H1 (cell line): Measurements from ENCODE around the gene FAM219A. TPM values are rescaled to one million over a fixed set of nuclear protein-coding genes. Genes with fewer than 3 reads are reported as not detected.

Source experiments
- CTCF ChIA-PET: fragments of 300-600 bp; sonication (Branson Sonifier 250); formaldehyde crosslinking; loops from one replicate; lab custom pipeline; 2021; ENCODE audit not compliant: partially characterized antibody; lab: Charles Lee
- POLR2A ChIA-PET: fragments of 300-600 bp; sonication (Branson Sonifier 250); formaldehyde crosslinking; loops from one replicate; lab custom pipeline; 2021; ENCODE audit warnings: inconsistent platforms; ENCODE audit not compliant: partially characterized antibody; lab: Charles Lee
- DNase-seq, 2 experiments: peaks; one replicate each; pipeline versions ENCODE4 v3.0.0 to v3.0.0-alpha.2; 2010 to 2022; ENCODE audit warnings: low spot score in 2 of 2, low read depth in 1 of 2, mixed read lengths in 1 of 2
- FAIRE-seq: peaks from 2 replicates; lab custom pipeline; 2011; peaks lifted over from hg19 to GRCh38; lab: Jason Lieb, UNC
- H2AFZ ChIP-seq: 2 replicates; pipeline ENCODE4 v1.8.1; 2012; ENCODE audit warnings: low read length, inconsistent platforms
- H2AK5ac ChIP-seq: 2 replicates; pipeline ENCODE4 v1.6.1; 2013; ENCODE audit warnings: low read depth, low read length
- H2BK120ac ChIP-seq: replicated peaks from 2 replicates; pipeline ENCODE3; 2013; ENCODE audit warnings: low read depth, low read length, inconsistent platforms
- H2BK12ac ChIP-seq: 2 replicates; pipeline ENCODE4 v1.6.1; 2013; ENCODE audit warnings: low read depth, low read length
- H2BK15ac ChIP-seq: 2 replicates; pipeline ENCODE4 v1.6.1; 2013; ENCODE audit warnings: low read length
- H2BK20ac ChIP-seq: 2 replicates; pipeline ENCODE4 v1.6.1; 2013; ENCODE audit warnings: low read length
- H2BK5ac ChIP-seq: 2 replicates; pipeline ENCODE4 v1.6.1; 2013; ENCODE audit warnings: low read depth, low read length
- H3K14ac ChIP-seq: 2 replicates; pipeline ENCODE4 v1.6.1; 2013; ENCODE audit warnings: inconsistent platforms; ENCODE audit not compliant: insufficient read length
- H3K18ac ChIP-seq: 2 replicates; pipeline ENCODE4 v1.6.1; 2013; ENCODE audit warnings: low read length; ENCODE audit errors: extremely low read depth
- H3K23ac ChIP-seq: 2 replicates; pipeline ENCODE4 v1.6.1; 2013; ENCODE audit warnings: inconsistent platforms; ENCODE audit not compliant: insufficient read length
- H3K23me2 ChIP-seq: 2 replicates; pipeline ENCODE4 v1.6.1; 2013; ENCODE audit warnings: low read depth, low read length
- H3K27ac ChIP-seq: 2 replicates; pipeline ENCODE4 v1.6.1; 2011; ENCODE audit warnings: low read depth, low read length, inconsistent platforms
- H3K27me3 ChIP-seq, 4 experiments: replicated peaks in 1 of 4; 1 replicate in 1 of 4; 2 replicates in 3 of 4; pipeline versions ENCODE4 v1.6.1 to v1.8.1; 2011 to 2013; ENCODE audit warnings: low read length in 3 of 4, mild to moderate bottlenecking in 3 of 4, inconsistent platforms in 2 of 4, mixed read lengths in 2 of 4, moderate library complexity in 1 of 4; ENCODE audit not compliant: control insufficient read depth in 3 of 4, insufficient read depth in 3 of 4; ENCODE audit errors: extremely low read depth in 1 of 4
- H3K36me3 ChIP-seq, 4 experiments: 2 replicates each; pipeline versions ENCODE4 v1.6.1 to v1.8.1; 2011 to 2013; ENCODE audit warnings: mild to moderate bottlenecking in 4 of 4, low read length in 3 of 4, moderate library complexity in 2 of 4, control low read depth in 1 of 4, inconsistent platforms in 1 of 4; ENCODE audit not compliant: insufficient read depth in 4 of 4, control insufficient read depth in 2 of 4
- H3K4ac ChIP-seq: replicated peaks from 2 replicates; pipeline ENCODE3; 2013; ENCODE audit warnings: low read length, low read depth, mixed read lengths, inconsistent platforms; ENCODE audit not compliant: insufficient read length
- H3K4me1 ChIP-seq, 4 experiments: replicated peaks in 1 of 4; 1 replicate in 1 of 4; 2 replicates in 3 of 4; pipeline versions ENCODE4 v1.6.1 to v1.8.1; 2011 to 2013; ENCODE audit warnings: low read length in 3 of 4, inconsistent platforms in 2 of 4, mixed read lengths in 1 of 4; ENCODE audit not compliant: insufficient read depth in 4 of 4, control insufficient read depth in 3 of 4
- H3K4me2 ChIP-seq, 2 experiments: 2 replicates each; pipeline versions ENCODE4 v1.6.1 to v1.8.1; 2011 to 2013; ENCODE audit warnings: low read depth in 2 of 2, low read length in 2 of 2, control low read depth in 1 of 2, inconsistent platforms in 1 of 2, mild to moderate bottlenecking in 1 of 2; ENCODE audit not compliant: insufficient read depth in 1 of 2
- H3K4me3 ChIP-seq, 4 experiments: fragments of 200-600, 300-600 bp in 1 of 4; sonication (generic), shearing (Covaris generic), sonication (Bioruptor Twin) in 1 of 4; 2 replicates each; pipeline versions ENCODE4 v1.5.1 to v1.8.1; 2011 to 2016; ENCODE audit warnings: low read length in 4 of 4, low read depth in 3 of 4, control low read depth in 2 of 4, inconsistent platforms in 2 of 4, mild to moderate bottlenecking in 2 of 4, mixed read lengths in 1 of 4, moderate library complexity in 1 of 4; ENCODE audit not compliant: insufficient read depth in 2 of 4; ENCODE audit errors: extremely low read depth in 1 of 4
- H3K56ac ChIP-seq: replicated peaks from 2 replicates; pipeline ENCODE3; 2013; ENCODE audit warnings: low read depth, mild to moderate bottlenecking, mixed read lengths, low read length, inconsistent platforms; ENCODE audit not compliant: insufficient read length
- H3K79me1 ChIP-seq: 2 replicates; pipeline ENCODE4 v1.6.1; 2013; ENCODE audit warnings: low read depth, low read length, control low read depth
- H3K79me2 ChIP-seq, 2 experiments: 2 replicates each; pipeline versions ENCODE4 v1.6.1 to v1.8.1; 2012 to 2013; ENCODE audit warnings: low read length in 2 of 2, mild to moderate bottlenecking in 2 of 2, inconsistent platforms in 1 of 2; ENCODE audit not compliant: insufficient read depth in 2 of 2, control insufficient read depth in 1 of 2
- H3K9ac ChIP-seq, 4 experiments: replicated peaks in 1 of 4; 1 replicate in 1 of 4; 2 replicates in 3 of 4; pipeline versions ENCODE4 v1.6.1 to v1.8.1; 2011 to 2013; ENCODE audit warnings: low read depth in 3 of 4, low read length in 3 of 4, control low read depth in 2 of 4, mild to moderate bottlenecking in 2 of 4, moderate library complexity in 2 of 4, inconsistent platforms in 1 of 4; ENCODE audit errors: extremely low read depth in 1 of 4
- H3K9me3 ChIP-seq, 2 experiments: 2 replicates each; pipeline versions ENCODE4 v1.6.1 to v1.8.1; 2012 to 2013; ENCODE audit warnings: mild to moderate bottlenecking in 2 of 2, moderate library complexity in 2 of 2, control low read depth in 1 of 2, inconsistent platforms in 1 of 2, low read depth in 1 of 2, low read length in 1 of 2, mixed read lengths in 1 of 2; ENCODE audit not compliant: insufficient read depth in 2 of 2
- H4K20me1 ChIP-seq, 2 experiments: replicated peaks in 1 of 2; 2 replicates each; pipeline versions ENCODE3 to v1.8.1; 2011 to 2013; ENCODE audit warnings: inconsistent platforms in 2 of 2, low read length in 2 of 2, mild to moderate bottlenecking in 1 of 2; ENCODE audit not compliant: insufficient read depth in 2 of 2, control insufficient read depth in 1 of 2
- H4K5ac ChIP-seq: 2 replicates; pipeline ENCODE4 v1.6.1; 2013; ENCODE audit warnings: low read length, low read depth, mixed read lengths, inconsistent platforms; ENCODE audit not compliant: insufficient read length
- H4K8ac ChIP-seq: 2 replicates; pipeline ENCODE4 v1.8.0; 2013; ENCODE audit warnings: mild to moderate bottlenecking, moderate library complexity, low read length, inconsistent platforms; ENCODE audit not compliant: insufficient read depth; ENCODE audit errors: extremely low read depth
- H4K91ac ChIP-seq: replicated peaks from 2 replicates; pipeline ENCODE3; 2013; ENCODE audit warnings: low read length, mixed read lengths, inconsistent platforms; ENCODE audit not compliant: insufficient read length
- CREB1 ChIP-seq: IDR thresholded peaks from 2 replicates; pipeline ENCODE4 v1.6.1; 2012; ENCODE audit warnings: inconsistent platforms
- MAX ChIP-seq: IDR thresholded peaks from 2 replicates; pipeline ENCODE4 v1.6.1; 2012; ENCODE audit warnings: inconsistent platforms
- PHF8 ChIP-seq: fragments of 200-600 bp; sonication (generic); conservative IDR thresholded peaks from 2 replicates; pipeline ENCODE4 v1.7.1; 2012; ENCODE audit warnings: low read depth, mild to moderate bottlenecking, inconsistent platforms, low read length, moderate library complexity
- RAD21 ChIP-seq, 2 experiments: IDR thresholded peaks in 1 of 2; conservative IDR thresholded peaks in 1 of 2; 2 replicates each; pipeline ENCODE4 v1.6.1; 2011; ENCODE audit warnings: low read depth in 2 of 2, low read length in 2 of 2, improper control_type of control experiment in 1 of 2, inconsistent platforms in 1 of 2, mild to moderate bottlenecking in 1 of 2, moderate library complexity in 1 of 2
- RFX5 ChIP-seq: IDR thresholded peaks from 2 replicates; pipeline ENCODE4 v1.6.1; 2011; ENCODE audit warnings: low read depth, low read length, improper control_type of control experiment, borderline replicate concordance
- RNF2 ChIP-seq: fragments of 200-900, 300-1000 bp; sonication (generic); IDR thresholded peaks from 2 replicates; pipeline ENCODE4 v1.7.1; 2016; ENCODE audit warnings: borderline replicate concordance, low read depth, mild to moderate bottlenecking, antibody characterized with exemption, low read length; ENCODE audit not compliant: poor library complexity, severe bottlenecking; ENCODE audit errors: missing control alignments
- SP1 ChIP-seq: IDR thresholded peaks from 2 replicates; pipeline ENCODE4 v1.6.1; 2011; ENCODE audit warnings: low read depth, low read length
- TEAD4 ChIP-seq: IDR thresholded peaks from 2 replicates; pipeline ENCODE4 v1.6.1; 2012; ENCODE audit warnings: low read depth, low read length, inconsistent platforms, mixed read lengths
- YY1 ChIP-seq: IDR thresholded peaks from 2 replicates; pipeline ENCODE4 v1.6.1; 2011; ENCODE audit warnings: low read depth, mild to moderate bottlenecking, low read length
- WGBS, 2 experiments: shearing (Covaris generic) in 1 of 2; methylation state at CpG; one replicate each; pipeline versions ENCODE4 v1.1.6 to v1.1.7; 2013 to 2015; ENCODE audit warnings: low lambda C conversion rate in 2 of 2, mixed read lengths in 2 of 2, inconsistent platforms in 1 of 2, low coverage in 1 of 2, missing lambda C conversion rate in 1 of 2; ENCODE audit not compliant: insufficient replicate concordance in 2 of 2, insufficient coverage in 1 of 2, insufficient read length in 1 of 2; ENCODE audit errors: extremely low coverage in 1 of 2, missing lambda C conversion rate in 1 of 2; 5-methylcytosine and 5-hydroxymethylcytosine counted together
- polyA plus RNA-seq, 7 experiments: library from polyadenylated mRNA; depleted of rRNA in 3 of 7; stranded (reverse) in 5 of 7; unstranded in 2 of 7; fragments of >200 nt in 5 of 7; fragments of 200-250 nt in 2 of 7; gene quantifications; 1 replicate in 5 of 7; 2 replicates in 1 of 7; 4 replicates in 1 of 7; pipeline versions ENCODE4 v1.2.1 to v1.2.3, GENCODE V29; 2011 to 2013; ENCODE audit warnings: missing spikeins in 2 of 7, mixed read lengths in 2 of 7
- total RNA-seq: library from RNA; stranded (reverse); fragmentation: NEBNext Ultra II Directional; extraction: Animal tissue kit (Norgen Biotek cat#: 25700); gene quantifications from 2 replicates; pipeline ENCODE4 v1.2.1, GENCODE V29; 2021

FAM219A gene
- total and polyA plus RNA-seq, 2 of the 8 experiments (the other 6 are each of a cell fraction or from before 2014, with no cell fraction given) = 7.7 to 10.4 TPM

GRCh38 chr9:34374905-34375552 is 83.3 kb downstream of the FAM219A start:
- peak in 1 of 2 experiments; percentile 5; a peak in 1 of 4 replicates for TF ChIP-seq RAD21 (IDR thresholded peaks at IDR 0.05 in 1 of 2, conservative IDR thresholded peaks at IDR 0.05 in 1 of 2; ENCODE audit: low read depth in 2 of 2, low read length in 2 of 2)
- TF ChIP-seq SP1 = peak; percentile 43; the same call in 1 of the 2 replicates
- TF ChIP-seq YY1 = no peak
- TF ChIP-seq PHF8 = no peak
- no peak for TF ChIP-seq RNF2
- TF ChIP-seq TEAD4 = peak; percentile 43; the same call in 1 of the 2 replicates
- TF ChIP-seq RFX5 = no peak
- TF ChIP-seq CREB1 = no peak
- TF ChIP-seq MAX = no peak
- peaks cover 3 to 6% (median 4%) of the 10 kb centered on the region in 4 experiments for H3K4me1 ChIP-seq
- peak; percentile 81 for FAIRE-seq
- H3K23me2 ChIP-seq = peaks cover 19% of the 10 kb centered on the region
- H3K79me2 ChIP-seq = no peaks in the 10 kb centered on the region
- no peak overlapping the region for H2BK15ac ChIP-seq
- H3K9me3 ChIP-seq = no peaks in the 10 kb centered on the region; a peak in 1 of 4 replicates
- H2BK12ac ChIP-seq = no peak overlapping the region; the same call in 1 of the 2 replicates
- no peak overlapping the region for H3K18ac ChIP-seq
- DNase-seq = no peak
- peaks cover 0 to 9% (median 0%) of the 10 kb centered on the region in 4 experiments; a peak in 1 of 8 replicates for H3K36me3 ChIP-seq
- 64% methylated on average over 5 of the region's 5 CpGs; no CpG with 5 or more reads in 1 of the 2 experiments for WGBS, 2 experiments
- H3K56ac ChIP-seq = no peak overlapping the region
- no peak overlapping the region for H3K4me3 ChIP-seq
- ChIA-PET POLR2A (interaction anchor here (0.6 to 3.4 kb wide), 2 partner anchors 11 to 1865 kb away, joined by 3 to 18 read pairs; no protein-coding TSS in a partner anchor), CTCF (interaction anchor here (0.8 to 19.4 kb wide), 8 partner anchors 11 to 345 kb away, joined by 3 to 350 read pairs (median 4); no protein-coding TSS in a partner anchor)
- H2AFZ ChIP-seq = no peak overlapping the region
- H3K79me1 ChIP-seq = no peaks in the 10 kb centered on the region; the same call in 1 of the 2 replicates
- no peak overlapping the region for H3K4ac ChIP-seq
- H3K27ac ChIP-seq = no peak overlapping the region
- H2AK5ac ChIP-seq = no peak overlapping the region
- no peak overlapping the region for H3K9ac ChIP-seq
- no peak overlapping the region for H2BK120ac ChIP-seq
- H3K27me3 ChIP-seq = peaks cover 0 to 10% (median 7%) of the 10 kb centered on the region in 4 experiments; a peak in 5 of 7 replicates
- H3K14ac ChIP-seq = no peak overlapping the region
- no peak overlapping the region for H2BK20ac ChIP-seq
- H4K20me1 ChIP-seq = peaks cover 0 to 4% of the 10 kb centered on the region in 2 experiments
- H2BK5ac ChIP-seq = no peak overlapping the region
- H3K23ac ChIP-seq = no peak overlapping the region
- H4K5ac ChIP-seq = no peak overlapping the region
- no peak overlapping the region for H4K91ac ChIP-seq
- H3K4me2 ChIP-seq = peak overlapping the region; percentile 10 to 92; a peak in 3 of 4 replicates
- H4K8ac ChIP-seq = no peak overlapping the region
